Measurements from ENCODE around the gene NSFL1C.

DNA sequence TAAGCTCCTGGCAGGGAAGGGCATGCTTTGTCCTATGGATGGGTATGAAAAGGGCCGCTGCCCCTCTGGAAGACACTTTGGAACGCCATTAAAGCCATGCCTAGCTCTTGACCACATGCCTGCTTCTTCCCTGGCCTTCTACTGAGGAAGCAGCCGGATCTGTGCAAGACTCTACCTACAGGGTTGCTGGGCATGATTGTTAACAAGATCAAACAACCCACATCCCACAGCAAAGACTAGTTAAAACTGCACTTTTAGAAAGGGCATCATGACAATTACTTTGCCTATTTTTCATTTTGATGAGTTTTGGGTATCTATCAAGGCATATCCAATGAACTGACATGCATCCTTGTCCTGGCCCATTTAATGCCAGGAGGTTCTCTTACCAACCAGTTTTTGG, 25.5 kb downstream of the NSFL1C start:
- TF ChIP-seq, protein P1, sequence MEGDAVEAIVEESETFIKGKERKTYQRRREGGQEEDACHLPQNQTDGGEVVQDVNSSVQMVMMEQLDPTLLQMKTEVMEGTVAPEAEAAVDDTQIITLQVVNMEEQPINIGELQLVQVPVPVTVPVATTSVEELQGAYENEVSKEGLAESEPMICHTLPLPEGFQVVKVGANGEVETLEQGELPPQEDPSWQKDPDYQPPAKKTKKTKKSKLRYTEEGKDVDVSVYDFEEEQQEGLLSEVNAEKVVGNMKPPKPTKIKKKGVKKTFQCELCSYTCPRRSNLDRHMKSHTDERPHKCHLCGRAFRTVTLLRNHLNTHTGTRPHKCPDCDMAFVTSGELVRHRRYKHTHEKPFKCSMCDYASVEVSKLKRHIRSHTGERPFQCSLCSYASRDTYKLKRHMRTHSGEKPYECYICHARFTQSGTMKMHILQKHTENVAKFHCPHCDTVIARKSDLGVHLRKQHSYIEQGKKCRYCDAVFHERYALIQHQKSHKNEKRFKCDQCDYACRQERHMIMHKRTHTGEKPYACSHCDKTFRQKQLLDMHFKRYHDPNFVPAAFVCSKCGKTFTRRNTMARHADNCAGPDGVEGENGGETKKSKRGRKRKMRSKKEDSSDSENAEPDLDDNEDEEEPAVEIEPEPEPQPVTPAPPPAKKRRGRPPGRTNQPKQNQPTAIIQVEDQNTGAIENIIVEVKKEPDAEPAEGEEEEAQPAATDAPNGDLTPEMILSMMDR (IDR thresholded peaks at IDR 0.05; ENCODE audit: low read depth, low read length, poor library complexity, severe bottlenecking) = no peak
- no peak for TF ChIP-seq EZH2phosphoT487 (IDR thresholded peaks at IDR 0.05; ENCODE audit: borderline replicate concordance, low read length)

Data from DOHH2 (cell line).